Left lung (tissue), 10 donors: ENCODE results near the gene SLC35F3. TPM values are rescaled to one million over a fixed set of nuclear protein-coding genes. Genes with fewer than 3 reads are reported as not detected.

Experiments used
- ATAC-seq: fragments of 200-7000 bp; cut with Tn5 transposase; one replicate; pipeline ENCODE4 v1.9.1; 2020; ENCODE audit warnings: moderate library complexity
- DNase-seq, 4 donors: peaks; one replicate each; pipeline ENCODE4 v3.0.0-alpha.2; 2013 to 2020
- H3K27ac ChIP-seq, 2 donors: fragments of 200-600 bp; sonication (generic) in 1 of 2; one replicate each; pipeline versions ENCODE4 v1.5.0 to v1.8.0; 2020 to 2021
- H3K27me3 ChIP-seq, 2 donors: fragments of 200-600 bp; sonication (generic) in 1 of 2; one replicate each; pipeline versions ENCODE4 v1.5.0 to v1.8.0; 2020 to 2021
- H3K36me3 ChIP-seq, 2 donors: fragments of 200-600 bp; sonication (generic) in 1 of 2; one replicate each; pipeline versions ENCODE4 v1.5.0 to v1.8.0; 2020 to 2021
- H3K4me1 ChIP-seq, 2 donors: fragments of 200-600 bp; one replicate each; pipeline ENCODE4 v1.8.0; 2021
- H3K4me3 ChIP-seq, 2 donors: fragments of 200-600 bp; sonication (generic) in 1 of 2; one replicate each; pipeline versions ENCODE4 v1.5.0 to v1.8.0; 2020 to 2021; ENCODE audit warnings: mild to moderate bottlenecking in 1 of 2
- H3K9me3 ChIP-seq, 2 donors: fragments of 200-600 bp; sonication (generic) in 1 of 2; one replicate each; pipeline versions ENCODE4 v1.5.0 to v1.8.0; 2020 to 2021
- CTCF ChIP-seq, 2 donors: fragments of 200-600 bp; sonication (generic) in 1 of 2; IDR thresholded peaks; one replicate each; pipeline versions ENCODE4 v1.5.0 to v1.8.0; 2021; ENCODE audit warnings: antibody characterized with exemption in 2 of 2
- intact Hi-C, 2 donors: fragments of 100-400 bp; cut with DNase I; formaldehyde crosslinking; loops; one replicate each; pipeline versions ENCODE4 v1.11.2 to v1.14.2; 2022
- polyA plus RNA-seq, 6 donors: library from polyadenylated mRNA; unstranded; fragments of 120-200 nt; gene quantifications; one replicate each; pipeline ENCODE4 v1.2.1, GENCODE V29; 2013; ENCODE audit not compliant: insufficient read length in 6 of 6
- total RNA-seq, 2 donors: library from RNA; stranded (reverse); fragmentation: NEBNext Ultra II Directional; extraction: Animal tissue kit (Norgen Biotek cat#: 25700); gene quantifications; one replicate each; pipeline ENCODE4 v1.2.1, GENCODE V29; 2021
- donor health status: DM: no; HTN: yes; CAD: no.
- donor health status: DM: no; HTN: no; CAD: no.

Gene SLC35F3
- total and polyA plus RNA-seq, 8 donors = 0.58 to 1.9 (median 1.5) TPM

- Histone ChIP-seq H3K4me1 (no peaks in the 10 kb centered on the region), H3K27ac (no peak overlapping the region), H3K9me3 (no peaks in the 10 kb centered on the region), H3K4me3 (no peak overlapping the region), H3K36me3 (no peaks in the 10 kb centered on the region), H3K27me3 (no peaks in the 10 kb centered on the region)
- intact Hi-C loops = no loop called here
- DNase-seq (no peak), ATAC-seq (no peak)
- TF ChIP-seq CTCF (IDR thresholded peaks at IDR 0.05) = no peak
Observed at GRCh38 chr1:234019387-234019786, 114.9 kb downstream of the SLC35F3 start.

- Histone ChIP-seq H3K27ac (no peak overlapping the region), H3K27me3 (no peaks in the 10 kb centered on the region), H3K4me3 (no peak overlapping the region), H3K4me1 (no peaks in the 10 kb centered on the region), H3K9me3 (no peaks in the 10 kb centered on the region), H3K36me3 (no peaks in the 10 kb centered on the region)
- TF ChIP-seq CTCF (IDR thresholded peaks at IDR 0.05) = no peak
- no peak for ATAC-seq
- DNase-seq = no peak
- intact Hi-C loops = no loop called here
Observed at GRCh38 chr1:234022302-234022701, 117.8 kb downstream of the SLC35F3 start.

GRCh38 chr1:234039603-234040002, 135.1 kb downstream of the SLC35F3 start:
- intact Hi-C loops = no loop called here
- TF ChIP-seq CTCF (IDR thresholded peaks at IDR 0.05) = no peak

GRCh38 chr1:234040446-234041317, 136.2 kb downstream of the SLC35F3 start:
- Histone ChIP-seq H3K27me3 (no peaks in the 10 kb centered on the region), H3K36me3 (no peaks in the 10 kb centered on the region), H3K4me1 (no peaks in the 10 kb centered on the region), H3K27ac (no peak overlapping the region), H3K4me3 (no peak overlapping the region), H3K9me3 (no peaks in the 10 kb centered on the region)
- ATAC-seq (no peak), DNase-seq (no peak)
- intact Hi-C loops = no loop called here
- TF ChIP-seq CTCF (IDR thresholded peaks at IDR 0.05) = no peak

More at GRCh38 chr1:234039603-234040002, 135.1 kb downstream of the SLC35F3 start:
- H3K27me3 ChIP-seq = no peaks in the 10 kb centered on the region
- H3K4me3 ChIP-seq = no peak overlapping the region
- no peaks in the 10 kb centered on the region for H3K4me1 ChIP-seq
- H3K9me3 ChIP-seq = no peaks in the 10 kb centered on the region
- no peak overlapping the region for H3K27ac ChIP-seq
- ATAC-seq (no peak), DNase-seq (peak in 1 of 4 donors; percentile 54)
- H3K36me3 ChIP-seq = no peaks in the 10 kb centered on the region

GRCh38 chr1:234044079-234044478, 139.6 kb downstream of the SLC35F3 start:
- intact Hi-C loops = no loop called here
- no peaks in the 10 kb centered on the region for H3K4me1 ChIP-seq

More at GRCh38 chr1:234044079-234044478, 139.6 kb downstream of the SLC35F3 start:
- Histone ChIP-seq H3K27ac (no peak overlapping the region), H3K36me3 (no peaks in the 10 kb centered on the region), H3K9me3 (peaks cover 0 to 7% of the 10 kb centered on the region in 2 donors), H3K27me3 (no peaks in the 10 kb centered on the region), H3K4me3 (no peak overlapping the region)
- no peak for DNase-seq
- TF ChIP-seq CTCF (IDR thresholded peaks at IDR 0.05) = no peak
- no peak for ATAC-seq
